ENCODE data around the gene OR1N2.
"Not testable (repeated sequence)": the region's sequence is repeated elsewhere in the genome, so short reads cannot be mapped to it uniquely, and the experiment has no call there.

Gene OR1N2

DNA sequence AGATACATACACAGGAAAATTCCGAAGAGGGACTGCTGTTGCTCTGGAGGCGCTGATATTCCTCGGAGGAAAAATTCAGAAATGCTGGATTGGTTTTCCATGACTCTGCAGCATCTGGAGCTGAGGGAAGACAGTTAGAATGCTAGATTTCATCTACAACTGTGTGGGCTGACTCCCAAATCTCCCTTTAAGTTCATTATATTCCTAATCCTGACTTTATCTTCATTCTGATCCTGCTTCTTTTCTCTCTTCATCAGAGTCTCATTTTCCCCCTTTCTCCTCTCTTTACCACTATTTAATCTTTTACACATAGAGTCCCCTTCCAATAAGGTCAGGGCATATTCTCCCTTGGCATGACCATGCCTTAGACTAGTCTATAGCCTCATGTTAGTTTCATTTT is 25.7 kb upstream of the OR1N2 start, which contains the start of gene OR1N1:
Gene OR1N1 (minus strand): TSS at position 101 of the 400 bp plus-strand sequence. CDS start 0 bp downstream, at position 101.
- TF ChIP-seq ZFX (IDR thresholded peaks at IDR 0.05): no peak
- TF ChIP-seq, protein P1, sequence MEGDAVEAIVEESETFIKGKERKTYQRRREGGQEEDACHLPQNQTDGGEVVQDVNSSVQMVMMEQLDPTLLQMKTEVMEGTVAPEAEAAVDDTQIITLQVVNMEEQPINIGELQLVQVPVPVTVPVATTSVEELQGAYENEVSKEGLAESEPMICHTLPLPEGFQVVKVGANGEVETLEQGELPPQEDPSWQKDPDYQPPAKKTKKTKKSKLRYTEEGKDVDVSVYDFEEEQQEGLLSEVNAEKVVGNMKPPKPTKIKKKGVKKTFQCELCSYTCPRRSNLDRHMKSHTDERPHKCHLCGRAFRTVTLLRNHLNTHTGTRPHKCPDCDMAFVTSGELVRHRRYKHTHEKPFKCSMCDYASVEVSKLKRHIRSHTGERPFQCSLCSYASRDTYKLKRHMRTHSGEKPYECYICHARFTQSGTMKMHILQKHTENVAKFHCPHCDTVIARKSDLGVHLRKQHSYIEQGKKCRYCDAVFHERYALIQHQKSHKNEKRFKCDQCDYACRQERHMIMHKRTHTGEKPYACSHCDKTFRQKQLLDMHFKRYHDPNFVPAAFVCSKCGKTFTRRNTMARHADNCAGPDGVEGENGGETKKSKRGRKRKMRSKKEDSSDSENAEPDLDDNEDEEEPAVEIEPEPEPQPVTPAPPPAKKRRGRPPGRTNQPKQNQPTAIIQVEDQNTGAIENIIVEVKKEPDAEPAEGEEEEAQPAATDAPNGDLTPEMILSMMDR (conservative IDR thresholded peaks at IDR 0.05): no peak

DNA sequence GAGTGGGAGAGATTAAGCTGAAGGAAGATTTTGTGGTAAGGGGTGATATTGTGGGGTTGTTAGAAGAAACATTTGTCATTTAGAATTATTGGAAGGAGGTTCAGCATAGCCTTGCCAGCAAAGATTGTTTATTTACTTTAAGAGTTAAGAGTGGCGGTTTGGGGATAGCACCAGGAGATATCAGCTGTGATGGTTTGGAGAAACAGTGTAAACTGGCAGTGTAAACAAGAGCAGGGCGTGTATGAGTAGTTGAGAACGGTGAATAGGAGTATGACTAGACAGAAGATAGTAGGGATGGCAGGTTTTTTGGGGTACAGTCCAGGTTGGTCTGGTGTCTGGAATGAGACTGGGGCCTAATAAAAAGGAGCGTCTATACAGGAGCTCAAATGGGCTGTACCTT is 21.8 kb upstream of the OR1N2 start:
- H3K27ac ChIP-seq: not testable (repeated sequence)

More for the DNA sequence above, 25.7 kb upstream of the OR1N2 start, which contains the start of gene OR1N1:
- H3K27ac ChIP-seq: no peak within 1 kb of the TSS

DNA sequence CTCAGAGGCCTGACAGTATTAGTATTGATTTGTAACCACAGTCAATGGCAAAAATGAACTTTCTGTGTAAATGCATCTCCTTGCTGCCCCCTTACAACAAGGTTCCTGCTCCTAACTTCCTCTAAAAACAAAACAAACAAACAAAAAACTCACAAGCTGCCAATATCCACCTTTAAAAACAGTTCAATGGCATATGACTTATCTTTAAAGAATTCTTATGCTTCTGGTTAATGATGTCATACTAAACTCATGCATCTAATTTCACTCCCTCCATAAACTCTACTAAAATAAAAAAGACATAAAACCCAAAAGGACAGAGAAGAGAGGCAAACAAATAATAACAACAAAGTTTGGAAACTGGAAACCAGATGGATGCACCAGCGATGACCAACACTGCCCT is 16.8 kb upstream of the OR1N2 start:
- TF ChIP-seq, protein P1 (conservative IDR thresholded peaks at IDR 0.05): no peak
- TF ChIP-seq ZFX (IDR thresholded peaks at IDR 0.05): no peak
- no peak overlapping the region for H3K27ac ChIP-seq

DNA sequence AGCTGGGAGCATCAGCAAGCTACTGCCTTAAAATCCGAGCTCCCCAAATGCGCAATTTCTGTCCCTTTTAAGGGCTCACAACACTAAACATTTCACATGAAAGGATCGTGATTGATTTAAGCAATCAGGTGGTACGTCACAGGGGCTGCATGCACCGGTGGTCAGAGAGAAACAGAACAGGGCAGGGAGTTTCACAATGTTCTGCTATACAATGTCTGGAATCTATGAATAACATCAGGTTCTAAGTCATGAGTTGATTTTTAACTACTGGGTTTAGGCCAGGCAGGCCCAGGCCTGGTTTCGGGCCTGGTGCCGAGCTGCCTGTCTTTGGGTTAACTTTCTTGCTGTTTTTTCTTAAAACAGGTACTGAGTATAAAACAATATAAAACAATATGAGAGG is 15.8 kb upstream of the OR1N2 start:
- H3K27ac ChIP-seq: not testable (repeated sequence)

DNA sequence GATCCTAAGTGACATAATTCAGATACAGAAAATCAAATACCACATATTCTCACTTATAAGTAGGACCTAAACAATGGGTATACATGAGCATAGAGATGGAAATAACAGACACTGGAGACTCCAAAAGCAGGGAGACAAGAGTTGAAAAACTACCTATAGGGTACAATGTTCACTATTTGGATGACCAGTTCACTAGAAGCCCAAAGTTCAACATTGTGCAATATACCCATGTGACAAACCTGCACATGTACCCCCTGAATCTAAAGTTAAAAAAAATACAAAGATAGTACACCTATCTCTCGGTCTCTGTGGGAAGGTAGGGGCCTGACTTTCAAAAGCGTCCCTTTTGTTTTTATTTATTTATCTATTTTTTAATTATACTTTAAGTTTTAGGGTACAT is 14.2 kb upstream of the OR1N2 start:
- H3K27ac ChIP-seq: no peak overlapping the region
- no peak for TF ChIP-seq ZFX (IDR thresholded peaks at IDR 0.05)
- TF ChIP-seq, protein P1 (conservative IDR thresholded peaks at IDR 0.05): no peak

DNA sequence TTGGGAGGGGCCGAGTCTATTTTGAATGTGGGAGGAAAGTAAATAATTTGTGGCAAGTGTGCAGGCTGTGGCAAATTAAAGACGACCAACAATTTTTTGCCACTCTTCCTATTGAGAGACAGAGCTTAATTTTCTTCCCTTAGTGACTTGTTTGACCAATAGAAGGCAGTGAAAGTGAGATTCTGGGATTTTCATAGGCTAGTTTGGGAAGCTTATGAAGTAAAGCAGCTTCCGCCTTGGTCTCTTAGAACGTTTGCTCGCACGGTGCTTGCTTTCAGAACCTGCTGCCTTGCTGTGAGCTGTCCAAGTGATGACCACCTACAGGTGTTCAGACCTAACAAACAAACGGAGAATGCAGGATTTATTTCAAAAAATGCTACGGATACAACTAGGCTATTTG is 6.7 kb upstream of the OR1N2 start:
- TF ChIP-seq, protein P1 (conservative IDR thresholded peaks at IDR 0.05): no peak
- TF ChIP-seq ZFX (IDR thresholded peaks at IDR 0.05): no peak
- no peak overlapping the region for H3K27ac ChIP-seq

DNA sequence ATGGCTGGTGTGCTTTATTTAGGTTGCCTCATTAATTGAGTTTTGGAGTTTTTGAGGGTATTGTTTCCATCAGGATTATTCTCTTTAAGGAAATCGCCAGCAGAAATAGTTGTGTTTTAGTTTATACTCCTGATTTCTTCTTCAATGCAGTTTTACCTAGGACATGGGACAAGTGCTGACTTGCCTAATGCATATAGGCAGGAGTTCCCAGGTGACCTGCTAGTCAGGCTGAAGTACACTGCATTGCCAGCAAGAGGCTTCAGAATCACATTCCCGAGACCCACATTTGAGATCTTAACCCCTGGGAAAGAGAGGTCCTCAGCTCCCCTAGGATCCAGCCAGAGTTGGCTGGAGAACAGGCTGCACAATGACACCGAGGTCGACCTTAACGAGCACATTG is 1.5 kb upstream of the OR1N2 start:
- TF ChIP-seq, protein P1 (conservative IDR thresholded peaks at IDR 0.05): no peak
- no peak for TF ChIP-seq ZFX (IDR thresholded peaks at IDR 0.05)
- no peak overlapping the region for H3K27ac ChIP-seq

DNA sequence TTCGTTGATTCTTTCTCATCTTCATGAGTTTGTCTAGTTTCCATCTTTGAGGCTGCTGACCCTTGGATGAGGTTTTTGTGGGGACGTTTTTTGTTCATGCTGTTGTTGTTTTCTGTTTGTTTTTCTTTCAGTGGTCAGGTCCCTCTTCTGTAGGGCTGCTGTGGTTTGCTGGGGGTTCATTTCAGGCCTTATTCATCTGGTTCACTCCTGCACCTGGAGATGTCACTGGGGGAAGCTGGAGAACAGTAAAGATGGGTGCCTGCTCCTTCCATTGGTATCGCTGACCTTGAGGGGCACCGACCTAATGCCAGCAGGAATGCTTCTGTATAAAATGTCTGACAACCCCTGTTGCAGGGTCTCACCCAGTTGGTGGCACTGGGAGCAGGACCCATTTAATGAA is 8.5 kb downstream of the OR1N2 start:
- no peak overlapping the region for H3K27ac ChIP-seq
- TF ChIP-seq, protein P1 (conservative IDR thresholded peaks at IDR 0.05): no peak
- TF ChIP-seq ZFX (IDR thresholded peaks at IDR 0.05): no peak
